Trophoblast cell (in vitro differentiated cells and primary cell): ENCODE results near the gene MEFV. TPM values are rescaled to one million over a fixed set of nuclear protein-coding genes. Genes with fewer than 3 reads are reported as not detected.

Experiments used
- DNase-seq, 2 donors: peaks; one replicate each; pipeline ENCODE4 v3.0.0-alpha.2; 2016
- H2AFZ ChIP-seq: 2 replicates; pipeline ENCODE4 v1.6.1; 2013; ENCODE audit warnings: low read length, moderate library complexity, mild to moderate bottlenecking; ENCODE audit not compliant: insufficient read depth, poor library complexity
- H2AK5ac ChIP-seq: 2 replicates; pipeline ENCODE4 v1.6.1; 2013; ENCODE audit warnings: mild to moderate bottlenecking, low read length
- H2BK120ac ChIP-seq: 2 replicates; pipeline ENCODE4 v1.6.1; 2013; ENCODE audit warnings: low read length, mild to moderate bottlenecking, moderate library complexity; ENCODE audit not compliant: insufficient read depth, poor library complexity
- H2BK12ac ChIP-seq: 2 replicates; pipeline ENCODE4 v1.6.1; 2013; ENCODE audit warnings: mild to moderate bottlenecking, low read length, moderate library complexity
- H2BK5ac ChIP-seq: 2 replicates; pipeline ENCODE4 v1.6.1; 2013; ENCODE audit warnings: low read length, low read depth, moderate library complexity, mild to moderate bottlenecking; ENCODE audit not compliant: poor library complexity
- H3K14ac ChIP-seq: 2 replicates; pipeline ENCODE4 v1.6.1; 2013; ENCODE audit warnings: mild to moderate bottlenecking, low read length
- H3K18ac ChIP-seq: 2 replicates; pipeline ENCODE4 v1.6.1; 2013; ENCODE audit warnings: mild to moderate bottlenecking, low read length
- H3K23ac ChIP-seq: 2 replicates; pipeline ENCODE4 v1.6.1; 2013; ENCODE audit warnings: low read length
- H3K27ac ChIP-seq: 2 replicates; pipeline ENCODE4 v1.5.1; 2013; ENCODE audit warnings: low read depth, mild to moderate bottlenecking, inconsistent platforms, low read length, moderate library complexity
- H3K27me3 ChIP-seq: 2 replicates; pipeline ENCODE4 v1.6.1; 2013; ENCODE audit warnings: inconsistent platforms, mild to moderate bottlenecking, low read length, moderate library complexity; ENCODE audit not compliant: insufficient read depth
- H3K36me3 ChIP-seq, 2 experiments: 1 replicate in 1 of 2; 2 replicates in 1 of 2; pipeline ENCODE4 v1.6.1; 2013; ENCODE audit warnings: low read length in 2 of 2, mild to moderate bottlenecking in 2 of 2, moderate library complexity in 1 of 2; ENCODE audit not compliant: insufficient read depth in 2 of 2, control insufficient read depth in 1 of 2
- H3K4ac ChIP-seq: 2 replicates; pipeline ENCODE4 v1.6.1; 2013; ENCODE audit warnings: low read depth, mild to moderate bottlenecking, low read length, moderate library complexity
- H3K4me1 ChIP-seq, 2 experiments: 1 replicate in 1 of 2; 2 replicates in 1 of 2; pipeline ENCODE4 v1.6.1; 2013; ENCODE audit warnings: low read length in 2 of 2, mild to moderate bottlenecking in 2 of 2, moderate library complexity in 1 of 2; ENCODE audit not compliant: insufficient read depth in 2 of 2, control insufficient read depth in 1 of 2
- H3K4me2 ChIP-seq: 2 replicates; pipeline ENCODE4 v1.6.1; 2013; ENCODE audit warnings: inconsistent platforms, mild to moderate bottlenecking, low read length, moderate library complexity
- H3K4me3 ChIP-seq: 2 replicates; pipeline ENCODE4 v1.5.1; 2013; ENCODE audit warnings: mild to moderate bottlenecking, low read depth, low read length, inconsistent platforms
- H3K79me1 ChIP-seq: one replicate; pipeline ENCODE4 v1.6.1; 2013; ENCODE audit warnings: low read length
- H3K79me2 ChIP-seq: 2 replicates; pipeline ENCODE4 v1.6.1; 2013; ENCODE audit warnings: low read length, mild to moderate bottlenecking; ENCODE audit not compliant: control insufficient read depth, insufficient read depth, poor library complexity
- H3K9ac ChIP-seq: 2 replicates; pipeline ENCODE4 v1.6.1; 2013; ENCODE audit warnings: mild to moderate bottlenecking, low read length
- H3K9me3 ChIP-seq: 2 replicates; pipeline ENCODE4 v1.6.1; 2013; ENCODE audit warnings: low read depth, mild to moderate bottlenecking, control low read depth, inconsistent platforms, low read length; ENCODE audit not compliant: insufficient read depth
- H4K12ac ChIP-seq: 2 replicates; pipeline ENCODE4 v1.6.1; 2013; ENCODE audit warnings: low read depth, mild to moderate bottlenecking, low read length, moderate library complexity
- H4K8ac ChIP-seq: 2 replicates; pipeline ENCODE4 v1.6.1; 2013; ENCODE audit warnings: low read depth, mild to moderate bottlenecking, low read length, moderate library complexity
- H4K91ac ChIP-seq: one replicate; pipeline ENCODE4 v1.6.1; 2013; ENCODE audit warnings: low read depth, mild to moderate bottlenecking, low read length, moderate library complexity
- WGBS: extraction: QIAGEN DNeasy Blood & Tissue Kit; methylation state at CpG from one replicate; pipeline ENCODE4 v1.1.7; 2013; ENCODE audit warnings: missing lambda C conversion rate; ENCODE audit not compliant: insufficient read length, insufficient coverage; ENCODE audit errors: extremely low coverage; 5-methylcytosine and 5-hydroxymethylcytosine counted together
- polyA plus RNA-seq: library from polyadenylated mRNA; stranded (reverse); fragments of 200-250 nt; gene quantifications from 2 replicates; pipeline ENCODE4 v1.2.3, GENCODE V29; 2013

MEFV gene
- polyA plus RNA-seq = 0.04 TPM in 1 of 2 replicates, not detected in the other

- Histone ChIP-seq H4K12ac (no peak within 1 kb of the TSS), H3K4me3 (no peak within 1 kb of the TSS), H3K14ac (no peak within 1 kb of the TSS), H2AK5ac (no peak within 1 kb of the TSS), H3K36me3 (no peaks in the 10 kb centered on the region), H3K4me1 (no peaks in the 10 kb centered on the region), H3K9ac (no peak within 1 kb of the TSS), H2BK5ac (no peak within 1 kb of the TSS), H2BK12ac (no peak within 1 kb of the TSS), H3K9me3 (peaks cover 36% of the 10 kb centered on the region), H3K4ac (no peak within 1 kb of the TSS), H4K8ac (no peak within 1 kb of the TSS), H3K4me2 (no peak within 1 kb of the TSS), H3K79me2 (no peaks in the 10 kb centered on the region), H3K27me3 (no peaks in the 10 kb centered on the region), H3K23ac (no peak within 1 kb of the TSS), H3K79me1 (no peaks in the 10 kb centered on the region), H3K27ac (no peak within 1 kb of the TSS), H3K18ac (no peak within 1 kb of the TSS), H2BK120ac (no peak within 1 kb of the TSS), H2AFZ (no peak within 1 kb of the TSS), H4K91ac (no peak within 1 kb of the TSS)
- WGBS = no CpG with 5 or more reads among the region's 14 CpGs
- peak; percentile 15 to 31 for DNase-seq
Observed at GRCh38 chr16:3256146-3256865, at the start of gene MEFV. MEFV (minus strand) TSS chr16:3256633; CDS start chr16:3256587, 46 bp downstream.

- Histone ChIP-seq H3K18ac (peak overlapping the region; percentile 38), H2BK120ac (no peak overlapping the region), H3K9ac (no peak overlapping the region), H3K27ac (no peak overlapping the region), H3K4me1 (peaks cover 2 to 3% of the 10 kb centered on the region in 2 experiments), H3K14ac (peak overlapping the region; percentile 86), H3K27me3 (no peaks in the 10 kb centered on the region), H3K4me3 (peak overlapping the region; percentile 83), H2BK5ac (no peak overlapping the region), H3K36me3 (peaks cover 16 to 17% of the 10 kb centered on the region in 2 experiments), H4K12ac (peak overlapping the region; percentile 79), H3K79me1 (peaks cover 8% of the 10 kb centered on the region), H2AK5ac (no peak overlapping the region), H2AFZ (no peak overlapping the region), H2BK12ac (no peak overlapping the region), H3K4me2 (peak overlapping the region; percentile 62), H3K23ac (no peak overlapping the region), H3K79me2 (peaks cover 6% of the 10 kb centered on the region), H4K8ac (peak overlapping the region; percentile 99), H3K9me3 (peaks cover 26% of the 10 kb centered on the region), H3K4ac (peak overlapping the region; percentile 1), H4K91ac (peak overlapping the region; percentile 87)
- no peak for DNase-seq
- no CpG with 5 or more reads among the region's 11 CpGs for WGBS
Observed at GRCh38 chr16:3306078-3306477, 49.6 kb upstream of the MEFV start.

GRCh38 chr16:3305109-3306068 lies 49.0 kb upstream of the MEFV start, which contains the start of the genes TIGD7 and ZNF75A:
TIGD7 (minus strand) TSS chr16:3305430; CDS start chr16:3300614, 4,816 bp downstream.
ZNF75A (plus strand) TSS chr16:3305497; CDS start chr16:3308429, 2,932 bp downstream.
- Histone ChIP-seq H3K4me2 (peak within 1 kb of the TSS; percentile 62), H2AK5ac (peak within 1 kb of the TSS; percentile 3), H3K9ac (peak within 1 kb of the TSS; percentile 48), H2BK5ac (peak within 1 kb of the TSS; percentile 75), H3K9me3 (peaks cover 25% of the 10 kb centered on the region), H3K4me1 (peaks cover 2 to 3% of the 10 kb centered on the region in 2 experiments), H3K4ac (peak within 1 kb of the TSS; percentile 1), H2BK12ac (no peak within 1 kb of the TSS), H3K18ac (peak within 1 kb of the TSS; percentile 87), H2BK120ac (peak within 1 kb of the TSS; percentile 79), H4K12ac (peak within 1 kb of the TSS; percentile 79), H2AFZ (peak within 1 kb of the TSS; percentile 92), H4K91ac (peak within 1 kb of the TSS; percentile 87), H3K36me3 (peaks cover 16 to 17% of the 10 kb centered on the region in 2 experiments), H3K27ac (peak within 1 kb of the TSS; percentile 87), H3K27me3 (no peaks in the 10 kb centered on the region), H3K23ac (no peak within 1 kb of the TSS), H3K79me1 (peaks cover 8% of the 10 kb centered on the region), H4K8ac (peak within 1 kb of the TSS; percentile 99), H3K4me3 (peak within 1 kb of the TSS; percentile 83), H3K79me2 (peaks cover 6% of the 10 kb centered on the region), H3K14ac (peak within 1 kb of the TSS; percentile 86)
- DNase-seq = peak; percentile 85 to 86
- no CpG with 5 or more reads among the region's 103 CpGs for WGBS

- no peak overlapping the region for H2AFZ ChIP-seq
- H3K79me2 ChIP-seq = peaks cover 6% of the 10 kb centered on the region
- peak overlapping the region; percentile 62 for H3K4me2 ChIP-seq
- no peak overlapping the region for H2AK5ac ChIP-seq
- no peak overlapping the region for H2BK5ac ChIP-seq
- no peaks in the 10 kb centered on the region for H3K27me3 ChIP-seq
- H3K9ac ChIP-seq = no peak overlapping the region
- WGBS = no CpG with 5 or more reads among the region's 4 CpGs
- H3K9me3 ChIP-seq = peaks cover 18% of the 10 kb centered on the region
- H3K18ac ChIP-seq = no peak overlapping the region
- H3K36me3 ChIP-seq = peaks cover 10 to 13% of the 10 kb centered on the region in 2 experiments
- no peak overlapping the region for H2BK12ac ChIP-seq
- no peak overlapping the region for H4K12ac ChIP-seq
- no peak overlapping the region for H3K23ac ChIP-seq
- no peak overlapping the region for H3K4me3 ChIP-seq
- H4K91ac ChIP-seq = no peak overlapping the region
- peaks cover 8% of the 10 kb centered on the region for H3K79me1 ChIP-seq
- H4K8ac ChIP-seq = peak overlapping the region; percentile 99
- no peak overlapping the region for H3K4ac ChIP-seq
- H3K27ac ChIP-seq = no peak overlapping the region
- no peak overlapping the region for H2BK120ac ChIP-seq
- H3K14ac ChIP-seq = no peak overlapping the region
- DNase-seq = peak in 1 of 2 donors; percentile 0
- peaks cover 2 to 3% of the 10 kb centered on the region in 2 experiments for H3K4me1 ChIP-seq
Observed at GRCh38 chr16:3304370-3304769, 47.9 kb upstream of the MEFV start.
